ENCODE results near the gene RREB1.
A peak's percentile ranks its signal among the peaks of the same experiment; 100 is the strongest.

RREB1 gene

DNA sequence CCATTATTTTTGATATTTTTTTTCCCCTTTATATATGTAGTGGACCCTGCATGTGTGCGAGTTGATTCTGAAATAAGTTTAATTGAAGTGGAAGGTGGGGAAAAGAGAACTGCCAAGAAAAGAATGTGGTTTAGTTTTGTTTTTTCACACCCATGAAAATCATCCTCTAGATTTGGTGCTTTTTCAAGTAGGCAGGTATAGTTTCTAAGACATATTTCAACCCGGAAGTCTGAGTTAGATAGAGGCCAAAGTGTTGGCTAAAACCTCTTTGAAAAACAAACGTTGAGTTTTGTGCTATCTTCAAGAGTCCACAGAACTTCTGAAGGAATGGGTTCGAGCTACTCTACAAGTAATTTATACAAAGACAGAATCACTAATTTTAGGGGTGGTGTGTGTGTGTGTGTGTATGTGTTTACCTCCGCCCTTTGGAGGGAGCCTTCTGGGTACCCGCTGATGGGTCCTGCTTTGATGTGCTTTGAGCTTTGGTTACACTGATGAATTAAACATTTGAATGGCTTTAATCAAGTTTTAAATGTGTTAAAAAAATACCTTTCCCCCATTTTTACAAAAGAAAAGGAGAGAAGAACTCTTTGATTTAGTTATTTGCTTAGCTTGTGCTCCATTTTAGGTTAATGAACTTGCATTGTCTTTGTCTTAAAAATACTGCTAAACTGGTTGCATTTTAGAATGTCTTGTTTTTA lies 2.5 kb downstream of the RREB1 start:
- H3K36me3 ChIP-seq (ENCODE audit: control insufficient read depth in 5 of 5, insufficient read depth in 5 of 5, low read length in 5 of 5) = no peaks in the 10 kb centered on the region
- H3K4me1 ChIP-seq (ENCODE audit: control insufficient read depth in 5 of 5, insufficient read depth in 5 of 5, low read length in 5 of 5) = peaks cover 0 to 62% (median 51%) of the 10 kb centered on the region in 5 donors
- peak overlapping the region in 2 of 5 donors; percentile 21 to 27 for H3K9ac ChIP-seq (ENCODE audit: low read length in 5 of 5)
- no peaks in the 10 kb centered on the region for H3K9me3 ChIP-seq (ENCODE audit: control insufficient read depth in 5 of 5, low read length in 5 of 5)
- H3K4me3 ChIP-seq (ENCODE audit: low read depth in 1 of 5, low read length in 5 of 5) = peak overlapping the region in 4 of 5 donors; percentile 48 to 95 (median 92)
- H3K27me3 ChIP-seq (ENCODE audit: control insufficient read depth in 5 of 5, insufficient read depth in 4 of 5, low read length in 5 of 5) = no peaks in the 10 kb centered on the region
- H3K27ac ChIP-seq (ENCODE audit: low read depth, low read length) = peak overlapping the region; percentile 90

DNA sequence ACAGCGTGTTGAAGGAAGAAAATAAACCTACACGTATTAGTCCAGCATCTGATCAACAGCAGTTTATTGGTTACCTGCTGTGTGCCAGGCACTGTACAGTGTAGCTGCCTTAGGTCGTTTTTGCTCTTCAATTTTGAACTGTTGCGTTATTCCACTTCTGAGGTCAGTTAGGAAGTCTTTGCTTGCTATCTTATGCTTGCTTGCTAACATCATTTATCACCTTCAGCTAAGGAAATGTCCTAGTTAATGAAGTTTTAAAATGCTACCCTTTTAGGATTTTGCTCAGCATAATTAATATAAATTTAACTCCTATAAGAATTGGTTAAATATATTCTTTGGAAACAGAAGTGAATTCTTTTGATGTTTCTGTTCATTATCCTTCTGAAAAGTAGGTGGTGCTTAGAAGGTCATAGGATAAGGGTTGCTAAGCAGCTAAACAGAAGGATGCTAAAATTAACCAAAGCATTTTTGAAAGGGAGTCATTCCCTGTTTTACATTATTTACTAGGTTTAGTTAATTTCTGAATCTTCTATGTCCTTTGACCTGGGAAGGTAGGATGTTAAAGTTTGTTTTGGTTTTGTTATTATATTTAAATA lies 3.4 kb downstream of the RREB1 start:
- H3K36me3 ChIP-seq (ENCODE audit: control insufficient read depth in 5 of 5, insufficient read depth in 5 of 5, low read length in 5 of 5) = no peaks in the 10 kb centered on the region
- H3K27me3 ChIP-seq (ENCODE audit: control insufficient read depth in 5 of 5, insufficient read depth in 4 of 5, low read length in 5 of 5) = no peaks in the 10 kb centered on the region
- H3K4me3 ChIP-seq (ENCODE audit: low read depth in 1 of 5, low read length in 5 of 5) = no peak overlapping the region
- peak overlapping the region; percentile 9 for H3K27ac ChIP-seq (ENCODE audit: low read depth, low read length)
- H3K9ac ChIP-seq (ENCODE audit: low read length in 5 of 5) = no peak overlapping the region
- peaks cover 6 to 72% (median 61%) of the 10 kb centered on the region in 5 donors for H3K4me1 ChIP-seq (ENCODE audit: control insufficient read depth in 5 of 5, insufficient read depth in 5 of 5, low read length in 5 of 5)
- H3K9me3 ChIP-seq (ENCODE audit: control insufficient read depth in 5 of 5, low read length in 5 of 5) = no peaks in the 10 kb centered on the region

GRCh38 chr6:7112171-7112570 lies 4.4 kb downstream of the RREB1 start:
- Histone ChIP-seq H3K4me1 (ENCODE audit: control insufficient read depth in 5 of 5, insufficient read depth in 5 of 5, low read length in 5 of 5) (peaks cover 8 to 69% (median 62%) of the 10 kb centered on the region in 5 donors), H3K9me3 (ENCODE audit: control insufficient read depth in 5 of 5, low read length in 5 of 5) (no peaks in the 10 kb centered on the region), H3K4me3 (ENCODE audit: low read depth in 1 of 5, low read length in 5 of 5) (no peak overlapping the region), H3K27me3 (ENCODE audit: control insufficient read depth in 5 of 5, insufficient read depth in 4 of 5, low read length in 5 of 5) (no peaks in the 10 kb centered on the region), H3K36me3 (ENCODE audit: control insufficient read depth in 5 of 5, insufficient read depth in 5 of 5, low read length in 5 of 5) (no peaks in the 10 kb centered on the region), H3K27ac (ENCODE audit: low read depth, low read length) (peak overlapping the region; percentile 9), H3K9ac (ENCODE audit: low read length in 5 of 5) (no peak overlapping the region)

- Histone ChIP-seq H3K4me1 (ENCODE audit: control insufficient read depth in 5 of 5, insufficient read depth in 5 of 5, low read length in 5 of 5) (peaks cover 8 to 68% (median 60%) of the 10 kb centered on the region in 5 donors), H3K9ac (ENCODE audit: low read length in 5 of 5) (no peak overlapping the region), H3K27me3 (ENCODE audit: control insufficient read depth in 5 of 5, insufficient read depth in 4 of 5, low read length in 5 of 5) (no peaks in the 10 kb centered on the region), H3K9me3 (ENCODE audit: control insufficient read depth in 5 of 5, low read length in 5 of 5) (no peaks in the 10 kb centered on the region), H3K36me3 (ENCODE audit: control insufficient read depth in 5 of 5, insufficient read depth in 5 of 5, low read length in 5 of 5) (no peaks in the 10 kb centered on the region), H3K27ac (ENCODE audit: low read depth, low read length) (peak overlapping the region; percentile 68), H3K4me3 (ENCODE audit: low read depth in 1 of 5, low read length in 5 of 5) (no peak overlapping the region)
Measured at GRCh38 chr6:7112741-7113313, 5.1 kb downstream of the RREB1 start.

GRCh38 chr6:7114744-7115458 lies 7.1 kb downstream of the RREB1 start:
- Histone ChIP-seq H3K9ac (ENCODE audit: low read length in 5 of 5) (peak overlapping the region in 1 of 5 donors; percentile 8), H3K4me3 (ENCODE audit: low read depth in 1 of 5, low read length in 5 of 5) (peak overlapping the region in 1 of 5 donors; percentile 26), H3K27ac (ENCODE audit: low read depth, low read length) (peak overlapping the region; percentile 68)

DNA sequence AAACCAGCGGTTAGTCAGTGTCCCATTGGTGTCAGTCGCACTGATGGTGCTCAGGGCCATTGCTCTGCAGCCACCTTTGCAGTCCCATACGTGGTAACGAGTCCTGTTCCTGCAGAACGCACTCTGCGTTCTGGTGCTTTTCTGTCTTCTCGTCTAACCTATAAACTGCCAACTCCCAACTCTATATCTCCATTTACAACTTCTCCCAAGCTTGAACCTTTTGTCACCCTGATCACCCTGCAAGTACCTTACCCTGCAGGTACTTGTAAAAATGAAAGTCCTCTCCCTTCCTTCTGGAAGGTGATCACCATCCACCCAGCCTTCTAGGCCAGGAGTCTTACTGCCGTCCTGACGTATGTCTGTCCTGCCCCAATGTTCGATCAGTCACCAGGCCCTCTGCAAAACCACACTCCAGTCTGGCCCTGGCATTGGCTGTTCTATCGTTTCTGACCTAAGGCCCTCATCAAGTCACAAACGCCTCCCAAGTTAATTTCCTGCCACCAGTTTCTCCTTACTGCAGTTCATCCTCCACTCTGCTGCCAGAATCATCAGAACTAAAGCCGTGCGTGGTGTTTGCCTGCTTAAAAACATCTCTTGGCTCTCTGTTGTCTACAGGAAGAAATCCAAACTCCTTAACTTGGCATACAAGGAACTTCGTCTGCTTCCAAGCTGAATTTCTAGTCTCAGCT lies 7.9 kb downstream of the RREB1 start:
- no peaks in the 10 kb centered on the region for H3K36me3 ChIP-seq (ENCODE audit: control insufficient read depth in 5 of 5, insufficient read depth in 5 of 5, low read length in 5 of 5)
- peak overlapping the region in 3 of 5 donors; percentile 15 to 30 (median 17) for H3K9ac ChIP-seq (ENCODE audit: low read length in 5 of 5)
- peak overlapping the region in 1 of 5 donors; percentile 26 for H3K4me3 ChIP-seq (ENCODE audit: low read depth in 1 of 5, low read length in 5 of 5)
- no peaks in the 10 kb centered on the region for H3K27me3 ChIP-seq (ENCODE audit: control insufficient read depth in 5 of 5, insufficient read depth in 4 of 5, low read length in 5 of 5)
- H3K27ac ChIP-seq (ENCODE audit: low read depth, low read length) = peak overlapping the region; percentile 68
- no peaks in the 10 kb centered on the region for H3K9me3 ChIP-seq (ENCODE audit: control insufficient read depth in 5 of 5, low read length in 5 of 5)
- H3K4me1 ChIP-seq (ENCODE audit: control insufficient read depth in 5 of 5, insufficient read depth in 5 of 5, low read length in 5 of 5) = peaks cover 8 to 55% (median 40%) of the 10 kb centered on the region in 5 donors

More at GRCh38 chr6:7114744-7115458, 7.1 kb downstream of the RREB1 start:
- H3K9me3 ChIP-seq (ENCODE audit: control insufficient read depth in 5 of 5, low read length in 5 of 5) = no peaks in the 10 kb centered on the region
- H3K4me1 ChIP-seq (ENCODE audit: control insufficient read depth in 5 of 5, insufficient read depth in 5 of 5, low read length in 5 of 5) = peaks cover 8 to 63% (median 48%) of the 10 kb centered on the region in 5 donors
- no peaks in the 10 kb centered on the region for H3K27me3 ChIP-seq (ENCODE audit: control insufficient read depth in 5 of 5, insufficient read depth in 4 of 5, low read length in 5 of 5)
- H3K36me3 ChIP-seq (ENCODE audit: control insufficient read depth in 5 of 5, insufficient read depth in 5 of 5, low read length in 5 of 5) = no peaks in the 10 kb centered on the region

- Histone ChIP-seq H3K36me3 (ENCODE audit: control insufficient read depth in 5 of 5, insufficient read depth in 5 of 5, low read length in 5 of 5) (peaks cover 0 to 11% (median 4%) of the 10 kb centered on the region in 5 donors), H3K27ac (ENCODE audit: low read depth, low read length) (peak overlapping the region; percentile 3), H3K4me1 (ENCODE audit: control insufficient read depth in 5 of 5, insufficient read depth in 5 of 5, low read length in 5 of 5) (peaks cover 8 to 29% (median 26%) of the 10 kb centered on the region in 5 donors), H3K9ac (ENCODE audit: low read length in 5 of 5) (no peak overlapping the region), H3K9me3 (ENCODE audit: control insufficient read depth in 5 of 5, low read length in 5 of 5) (no peaks in the 10 kb centered on the region), H3K4me3 (ENCODE audit: low read depth in 1 of 5, low read length in 5 of 5) (no peak overlapping the region), H3K27me3 (ENCODE audit: control insufficient read depth in 5 of 5, insufficient read depth in 4 of 5, low read length in 5 of 5) (no peaks in the 10 kb centered on the region)
Measured at GRCh38 chr6:7119272-7119801, 11.6 kb downstream of the RREB1 start.

GRCh38 chr6:7121700-7122241 lies 14.0 kb downstream of the RREB1 start:
- Histone ChIP-seq H3K9ac (ENCODE audit: low read length in 5 of 5) (no peak overlapping the region), H3K4me1 (ENCODE audit: control insufficient read depth in 5 of 5, insufficient read depth in 5 of 5, low read length in 5 of 5) (peaks cover 3 to 17% (median 13%) of the 10 kb centered on the region in 5 donors), H3K4me3 (ENCODE audit: low read depth in 1 of 5, low read length in 5 of 5) (no peak overlapping the region), H3K27me3 (ENCODE audit: control insufficient read depth in 5 of 5, insufficient read depth in 4 of 5, low read length in 5 of 5) (no peaks in the 10 kb centered on the region), H3K36me3 (ENCODE audit: control insufficient read depth in 5 of 5, insufficient read depth in 5 of 5, low read length in 5 of 5) (peaks cover 0 to 16% (median 8%) of the 10 kb centered on the region in 5 donors), H3K27ac (ENCODE audit: low read depth, low read length) (no peak overlapping the region), H3K9me3 (ENCODE audit: control insufficient read depth in 5 of 5, low read length in 5 of 5) (no peaks in the 10 kb centered on the region)

GRCh38 chr6:7122684-7123083 lies 14.9 kb downstream of the RREB1 start:
- H3K9me3 ChIP-seq (ENCODE audit: control insufficient read depth in 5 of 5, low read length in 5 of 5) = no peaks in the 10 kb centered on the region
- no peaks in the 10 kb centered on the region for H3K27me3 ChIP-seq (ENCODE audit: control insufficient read depth in 5 of 5, insufficient read depth in 4 of 5, low read length in 5 of 5)
- no peak overlapping the region for H3K4me3 ChIP-seq (ENCODE audit: low read depth in 1 of 5, low read length in 5 of 5)
- H3K9ac ChIP-seq (ENCODE audit: low read length in 5 of 5) = no peak overlapping the region
- H3K36me3 ChIP-seq (ENCODE audit: control insufficient read depth in 5 of 5, insufficient read depth in 5 of 5, low read length in 5 of 5) = peaks cover 0 to 16% (median 8%) of the 10 kb centered on the region in 5 donors
- H3K4me1 ChIP-seq (ENCODE audit: control insufficient read depth in 5 of 5, insufficient read depth in 5 of 5, low read length in 5 of 5) = peaks cover 3 to 22% (median 14%) of the 10 kb centered on the region in 5 donors
- no peak overlapping the region for H3K27ac ChIP-seq (ENCODE audit: low read depth, low read length)

Measured in subcutaneous abdominal adipose tissue (tissue), 5 donors.